AG09319 (cell line): ENCODE measurements around the gene PRR30.

ENCODE experiments used
- DNase-seq: peaks from one replicate; pipeline ENCODE4 v3.0.0-alpha.2; 2010; ENCODE audit warnings: low read depth; ENCODE audit errors: extremely low read depth
- CTCF ChIP-seq: IDR thresholded peaks from 2 replicates; pipeline ENCODE4 v1.5.1; 2011; ENCODE audit warnings: low read depth, mild to moderate bottlenecking, inconsistent platforms, low read length, moderate library complexity

The PRR30 gene

GRCh38 chr2:27093430-27094352 is 45.5 kb downstream of the PRR30 start:
- no peak for DNase-seq
- no peak for TF ChIP-seq CTCF

GRCh38 chr2:27092696-27093429 is 46.3 kb downstream of the PRR30 start:
- DNase-seq: no peak
- no peak for TF ChIP-seq CTCF

- no peak for TF ChIP-seq CTCF
- no peak for DNase-seq
Measured at GRCh38 chr2:27091746-27092695, 47.2 kb downstream of the PRR30 start.

GRCh38 chr2:27089111-27089954 is 49.9 kb downstream of the PRR30 start:
- TF ChIP-seq CTCF: no peak
- DNase-seq: no peak

GRCh38 chr2:27088634-27089033 is 50.6 kb downstream of the PRR30 start:
- no peak for DNase-seq
- no peak for TF ChIP-seq CTCF

- TF ChIP-seq CTCF: no peak
Measured at GRCh38 chr2:27087823-27088410, 51.3 kb downstream of the PRR30 start.

More at GRCh38 chr2:27087823-27088410, 51.3 kb downstream of the PRR30 start:
- no peak for DNase-seq
